Measurements from ENCODE around the gene HLA-DRB1. TPM values are rescaled to one million over a fixed set of nuclear protein-coding genes. Genes with fewer than 3 reads are reported as not detected.

The HLA-DRB1 gene
- total RNA-seq, 1 donor from 2014 or later, result 0.93 TPM

- DNase-seq (ENCODE audit: low read depth) (no peak), FAIRE-seq (no peak)
- Mint-ChIP-seq H3K36me3 (ENCODE audit: low read depth, unreplicated experiment) (peaks cover 2% of the 10 kb centered on the region), H3K27me3 (ENCODE audit: low read depth, unreplicated experiment) (peaks cover 10% of the 10 kb centered on the region), H3K4me3 (ENCODE audit: unreplicated experiment) (no peak overlapping the region), H3K4me1 (ENCODE audit: low read depth, unreplicated experiment) (no peaks in the 10 kb centered on the region), H3K27ac (ENCODE audit: unreplicated experiment) (no peak overlapping the region), H3K9me3 (ENCODE audit: unreplicated experiment) (no peaks in the 10 kb centered on the region)
- Histone ChIP-seq H3K79me2 (ENCODE audit: insufficient read depth, low read length) (no peaks in the 10 kb centered on the region), H2AFZ (ENCODE audit: low read depth, low read length) (no peak overlapping the region), H3K9ac (ENCODE audit: low read length) (no peak overlapping the region), H3K4me2 (ENCODE audit: low read length) (no peak overlapping the region), H3K27me3 (ENCODE audit: insufficient read depth, low read length) (no peaks in the 10 kb centered on the region), H3K4me3 (ENCODE audit: insufficient read depth, low read depth, low read length) (no peak overlapping the region), H3K9me3 (ENCODE audit: insufficient read depth, low read depth, low read length) (no peaks in the 10 kb centered on the region), H3K36me3 (ENCODE audit: insufficient read depth, low read length) (no peaks in the 10 kb centered on the region), H3K4me1 (ENCODE audit: insufficient read depth, low read length) (no peaks in the 10 kb centered on the region), H4K20me1 (ENCODE audit: insufficient read depth, low read length) (no peaks in the 10 kb centered on the region), H3K27ac (ENCODE audit: low read depth, low read length) (no peak overlapping the region)
- no peak for TF ChIP-seq CTCF (IDR thresholded peaks at IDR 0.05; ENCODE audit: insufficient read depth, low read depth, low read length)
- TF ChIP-seq EZH2 (IDR thresholded peaks at IDR 0.05; ENCODE audit: insufficient read depth, low read length), result no peak
Observed at GRCh38 chr6:32566957-32567356, 22.7 kb downstream of the HLA-DRB1 start.

DNA sequence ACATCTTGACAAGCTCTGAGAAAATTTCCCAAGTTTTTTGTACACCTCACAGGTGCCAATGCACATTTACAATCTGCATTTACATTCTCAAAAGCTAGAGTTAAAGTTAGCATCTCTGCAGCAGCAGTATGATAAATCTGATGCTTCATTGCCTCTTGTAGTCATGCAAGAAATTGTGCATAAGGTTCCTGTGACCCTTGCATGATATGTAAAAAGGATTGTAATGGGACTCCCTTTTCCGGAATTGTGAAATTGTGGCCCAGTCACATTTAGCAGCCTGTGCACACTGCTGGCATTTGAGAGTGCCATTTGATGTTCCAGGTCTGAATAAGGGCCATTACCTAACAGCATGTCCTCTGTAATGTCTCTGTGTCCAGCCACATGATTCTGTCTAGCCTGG, 24.1 kb downstream of the HLA-DRB1 start:
- no peak overlapping the region for H3K4me3 ChIP-seq (ENCODE audit: insufficient read depth, low read depth, low read length)
- no peaks in the 10 kb centered on the region for H3K36me3 ChIP-seq (ENCODE audit: insufficient read depth, low read length)
- DNase-seq (ENCODE audit: low read depth) (no peak), FAIRE-seq (no peak)
- H3K4me1 Mint-ChIP-seq (ENCODE audit: low read depth, unreplicated experiment), result no peaks in the 10 kb centered on the region
- no peak overlapping the region for H3K4me3 Mint-ChIP-seq (ENCODE audit: unreplicated experiment)
- peaks cover 7% of the 10 kb centered on the region for H3K27me3 Mint-ChIP-seq (ENCODE audit: low read depth, unreplicated experiment)
- H3K9me3 ChIP-seq (ENCODE audit: insufficient read depth, low read depth, low read length), result no peaks in the 10 kb centered on the region
- no peak overlapping the region for H3K27ac ChIP-seq (ENCODE audit: low read depth, low read length)
- H3K9ac ChIP-seq (ENCODE audit: low read length), result no peak overlapping the region
- peaks cover 2% of the 10 kb centered on the region for H3K36me3 Mint-ChIP-seq (ENCODE audit: low read depth, unreplicated experiment)
- no peak overlapping the region for H3K27ac Mint-ChIP-seq (ENCODE audit: unreplicated experiment)
- no peak for TF ChIP-seq CTCF (IDR thresholded peaks at IDR 0.05; ENCODE audit: insufficient read depth, low read depth, low read length)
- TF ChIP-seq EZH2 (IDR thresholded peaks at IDR 0.05; ENCODE audit: insufficient read depth, low read length), result no peak
- no peak overlapping the region for H2AFZ ChIP-seq (ENCODE audit: low read depth, low read length)
- H3K9me3 Mint-ChIP-seq (ENCODE audit: unreplicated experiment), result no peaks in the 10 kb centered on the region
- H3K4me1 ChIP-seq (ENCODE audit: insufficient read depth, low read length), result no peaks in the 10 kb centered on the region
- H4K20me1 ChIP-seq (ENCODE audit: insufficient read depth, low read length), result no peaks in the 10 kb centered on the region
- no peaks in the 10 kb centered on the region for H3K79me2 ChIP-seq (ENCODE audit: insufficient read depth, low read length)
- H3K27me3 ChIP-seq (ENCODE audit: insufficient read depth, low read length), result no peaks in the 10 kb centered on the region
- no peak overlapping the region for H3K4me2 ChIP-seq (ENCODE audit: low read length)

DNA sequence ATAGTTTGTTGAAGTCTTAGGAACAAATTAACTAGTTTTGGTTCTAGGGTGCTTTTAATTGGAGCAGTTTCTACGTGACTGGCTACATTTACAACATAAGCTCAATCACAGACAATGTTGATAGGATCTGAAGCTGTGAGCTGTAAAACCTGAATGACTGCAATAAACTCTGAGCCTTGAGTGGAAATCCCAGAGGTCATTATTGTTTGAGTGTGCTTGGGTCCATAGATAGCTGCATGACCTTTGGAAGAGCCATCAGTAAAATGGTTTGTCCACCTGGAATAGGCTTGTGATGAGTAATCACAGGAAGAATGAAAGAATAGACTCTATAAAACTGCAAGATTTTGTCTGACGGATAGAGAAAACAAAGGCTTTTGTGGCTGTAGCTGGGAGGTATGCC, 26.7 kb downstream of the HLA-DRB1 start:
- H3K27me3 ChIP-seq (ENCODE audit: insufficient read depth, low read length), result no peaks in the 10 kb centered on the region
- H3K4me2 ChIP-seq (ENCODE audit: low read length), result no peak overlapping the region
- no peaks in the 10 kb centered on the region for H3K4me1 ChIP-seq (ENCODE audit: insufficient read depth, low read length)
- no peak overlapping the region for H3K4me3 Mint-ChIP-seq (ENCODE audit: unreplicated experiment)
- FAIRE-seq (no peak), DNase-seq (ENCODE audit: low read depth) (no peak)
- no peaks in the 10 kb centered on the region for H4K20me1 ChIP-seq (ENCODE audit: insufficient read depth, low read length)
- no peaks in the 10 kb centered on the region for H3K9me3 Mint-ChIP-seq (ENCODE audit: unreplicated experiment)
- no peaks in the 10 kb centered on the region for H3K79me2 ChIP-seq (ENCODE audit: insufficient read depth, low read length)
- no peak overlapping the region for H2AFZ ChIP-seq (ENCODE audit: low read depth, low read length)
- TF ChIP-seq CTCF (IDR thresholded peaks at IDR 0.05; ENCODE audit: insufficient read depth, low read depth, low read length) (no peak), EZH2 (IDR thresholded peaks at IDR 0.05; ENCODE audit: insufficient read depth, low read length) (no peak)
- H3K27ac ChIP-seq (ENCODE audit: low read depth, low read length), result no peak overlapping the region
- H3K4me1 Mint-ChIP-seq (ENCODE audit: low read depth, unreplicated experiment), result no peaks in the 10 kb centered on the region
- no peak overlapping the region for H3K9ac ChIP-seq (ENCODE audit: low read length)
- peaks cover 15% of the 10 kb centered on the region for H3K27me3 Mint-ChIP-seq (ENCODE audit: low read depth, unreplicated experiment)
- peaks cover 2% of the 10 kb centered on the region for H3K36me3 Mint-ChIP-seq (ENCODE audit: low read depth, unreplicated experiment)
- H3K27ac Mint-ChIP-seq (ENCODE audit: unreplicated experiment), result no peak overlapping the region
- no peak overlapping the region for H3K4me3 ChIP-seq (ENCODE audit: insufficient read depth, low read depth, low read length)
- no peaks in the 10 kb centered on the region for H3K36me3 ChIP-seq (ENCODE audit: insufficient read depth, low read length)
- no peaks in the 10 kb centered on the region for H3K9me3 ChIP-seq (ENCODE audit: insufficient read depth, low read depth, low read length)

All from astrocyte (in vitro differentiated cells and primary cell).